ENCODE data around the gene CES5A.

The CES5A gene

DNA sequence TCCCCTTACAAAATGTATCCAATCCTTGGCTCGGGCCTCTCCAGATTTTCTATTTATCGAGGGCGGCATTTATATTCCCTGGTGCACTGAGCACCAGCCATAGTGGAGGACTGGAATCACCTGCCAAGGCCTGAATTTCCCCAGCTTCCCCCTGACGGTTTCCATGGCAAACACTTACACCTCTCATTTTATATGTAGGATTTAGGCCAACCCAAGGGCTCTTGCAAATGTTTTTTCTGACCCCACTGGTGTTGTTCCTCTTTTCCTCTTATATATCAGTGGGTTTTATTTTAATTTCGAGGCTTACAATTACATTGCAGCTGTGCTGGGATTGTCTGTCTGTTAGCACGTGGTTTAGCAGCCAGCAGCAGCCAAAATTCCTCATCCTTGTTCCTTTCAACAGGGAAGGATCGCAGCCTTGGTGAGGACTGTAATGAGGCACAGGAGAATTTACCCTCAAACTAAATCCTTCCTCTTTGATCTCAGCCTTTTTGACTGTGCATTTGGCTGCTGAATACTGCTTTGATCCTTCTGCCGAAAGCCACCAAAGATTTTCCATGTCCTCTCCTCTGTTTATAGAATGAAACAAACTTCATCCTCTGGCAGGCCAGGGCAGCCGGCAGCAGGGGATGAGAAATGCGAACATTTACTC, 26.5 kb upstream of the CES5A start:
- 73% methylated on average over 7 of the region's 10 CpGs for WGBS (ENCODE audit: insufficient coverage)
- H3K4me3 ChIP-seq (ENCODE audit: control insufficient read depth in 1 of 7, extremely low read depth in 1 of 7, insufficient read depth in 4 of 7, low read depth in 2 of 7, low read length in 6 of 7) = no peak overlapping the region
- no peaks in the 10 kb centered on the region for H3K27me3 ChIP-seq (replicated peaks in 2 of 5; ENCODE audit: control insufficient read depth in 4 of 5, insufficient read depth in 5 of 5, low read length in 4 of 5)
- DNase-seq = no peak
- H3K27ac ChIP-seq (ENCODE audit: insufficient read depth in 1 of 2, low read depth in 1 of 2, low read length in 2 of 2, poor library complexity in 1 of 2, severe bottlenecking in 2 of 2) = no peak overlapping the region
- H3K9me3 ChIP-seq (ENCODE audit: control extremely low read depth in 1 of 5, control insufficient read depth in 4 of 5, insufficient read depth in 2 of 5, low read depth in 1 of 5, low read length in 4 of 5) = peaks cover 0 to 24% (median 2%) of the 10 kb centered on the region in 5 experiments
- H3K4me1 ChIP-seq (ENCODE audit: control extremely low read depth in 1 of 4, control insufficient read depth in 4 of 4, insufficient read depth in 4 of 4, low read length in 3 of 4) = no peaks in the 10 kb centered on the region
- CTCF ChIA-PET = no interaction called here
- no peaks in the 10 kb centered on the region for H3K36me3 ChIP-seq (ENCODE audit: control insufficient read depth in 4 of 4, insufficient read depth in 4 of 4, low read length in 3 of 4)
- POLR2A ChIA-PET = no interaction called here

DNA sequence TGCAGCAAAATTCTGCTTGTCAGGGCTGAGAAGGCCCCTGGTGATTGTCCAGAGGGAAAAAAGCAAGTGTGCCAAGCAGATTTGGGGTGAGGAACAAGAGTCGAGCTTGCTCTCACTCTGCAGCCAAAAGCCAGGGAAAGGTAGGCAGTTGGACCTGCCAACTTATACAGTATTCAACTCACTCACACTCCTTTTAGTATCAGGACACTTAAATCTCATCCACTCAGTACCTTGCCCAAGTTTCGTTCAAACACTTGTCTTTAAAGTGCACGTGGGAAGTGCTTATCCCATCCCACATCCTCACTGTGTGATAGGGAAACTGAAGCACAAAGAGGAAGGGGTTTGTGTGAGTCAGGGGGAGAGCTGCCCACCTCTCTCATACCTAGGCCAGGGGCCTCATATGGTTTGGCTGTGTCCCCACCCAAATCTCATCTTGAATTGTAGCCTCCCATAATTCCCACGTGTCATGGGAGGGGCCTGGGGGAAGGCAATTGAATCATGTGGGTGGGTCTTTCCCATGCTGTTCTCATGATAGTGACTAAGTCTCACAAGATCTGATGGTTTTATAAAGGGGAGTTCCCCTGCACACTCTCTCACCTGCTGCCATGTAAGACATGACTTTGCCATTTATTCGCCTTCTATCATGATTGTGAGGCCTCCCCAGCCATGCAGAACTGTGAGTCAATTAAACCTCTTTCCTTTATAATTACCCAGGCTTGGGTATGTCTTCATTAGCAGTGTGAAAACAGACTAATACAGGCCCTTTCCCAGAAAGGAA, 25.6 kb upstream of the CES5A start:
- no peak for DNase-seq
- H3K27ac ChIP-seq (ENCODE audit: insufficient read depth in 1 of 2, low read depth in 1 of 2, low read length in 2 of 2, poor library complexity in 1 of 2, severe bottlenecking in 2 of 2) = no peak overlapping the region
- no peak overlapping the region for H3K4me3 ChIP-seq (ENCODE audit: control insufficient read depth in 1 of 7, extremely low read depth in 1 of 7, insufficient read depth in 4 of 7, low read depth in 2 of 7, low read length in 6 of 7)
- no peaks in the 10 kb centered on the region for H3K27me3 ChIP-seq (replicated peaks in 2 of 5; ENCODE audit: control insufficient read depth in 4 of 5, insufficient read depth in 5 of 5, low read length in 4 of 5)
- 100% methylated on average over 1 of the region's 5 CpGs for WGBS (ENCODE audit: insufficient coverage)
- no peaks in the 10 kb centered on the region for H3K36me3 ChIP-seq (ENCODE audit: control insufficient read depth in 4 of 4, insufficient read depth in 4 of 4, low read length in 3 of 4)
- H3K4me1 ChIP-seq (ENCODE audit: control extremely low read depth in 1 of 4, control insufficient read depth in 4 of 4, insufficient read depth in 4 of 4, low read length in 3 of 4) = no peaks in the 10 kb centered on the region
- CTCF ChIA-PET = no interaction called here
- H3K9me3 ChIP-seq (ENCODE audit: control extremely low read depth in 1 of 5, control insufficient read depth in 4 of 5, insufficient read depth in 2 of 5, low read depth in 1 of 5, low read length in 4 of 5) = peaks cover 0 to 28% (median 2%) of the 10 kb centered on the region in 5 experiments
- POLR2A ChIA-PET = no interaction called here

DNA sequence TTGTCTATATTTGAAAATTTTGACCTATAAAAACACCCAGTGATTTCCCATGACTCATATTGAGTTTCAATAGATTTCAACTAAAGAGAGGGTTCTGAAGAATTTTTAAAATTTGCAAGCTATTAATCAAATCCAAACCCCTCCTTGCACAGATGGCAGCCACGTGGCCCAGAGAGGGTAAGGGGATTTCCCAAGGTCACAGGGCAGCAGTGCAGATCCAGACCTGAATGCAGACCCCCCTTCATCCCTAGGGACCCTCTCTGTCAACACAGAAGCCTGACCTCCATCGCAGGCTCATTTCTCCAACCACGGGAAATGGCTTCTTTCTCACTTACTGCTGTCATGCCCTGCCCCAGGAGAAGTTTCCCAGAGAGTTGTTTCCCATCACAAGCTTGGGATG, 24.7 kb upstream of the CES5A start:
- CTCF ChIA-PET = no interaction called here
- DNase-seq = no peak
- no peaks in the 10 kb centered on the region for H3K27me3 ChIP-seq (replicated peaks in 2 of 5; ENCODE audit: control insufficient read depth in 4 of 5, insufficient read depth in 5 of 5, low read length in 4 of 5)
- POLR2A ChIA-PET = no interaction called here
- H3K4me1 ChIP-seq (ENCODE audit: control extremely low read depth in 1 of 4, control insufficient read depth in 4 of 4, insufficient read depth in 4 of 4, low read length in 3 of 4) = no peaks in the 10 kb centered on the region
- H3K4me3 ChIP-seq (ENCODE audit: control insufficient read depth in 1 of 7, extremely low read depth in 1 of 7, insufficient read depth in 4 of 7, low read depth in 2 of 7, low read length in 6 of 7) = no peak overlapping the region
- no peak overlapping the region for H3K27ac ChIP-seq (ENCODE audit: insufficient read depth in 1 of 2, low read depth in 1 of 2, low read length in 2 of 2, poor library complexity in 1 of 2, severe bottlenecking in 2 of 2)
- WGBS (ENCODE audit: insufficient coverage) = 61% methylated on average over 3 of the region's 3 CpGs
- peaks cover 0 to 35% (median 2%) of the 10 kb centered on the region in 5 experiments for H3K9me3 ChIP-seq (ENCODE audit: control extremely low read depth in 1 of 5, control insufficient read depth in 4 of 5, insufficient read depth in 2 of 5, low read depth in 1 of 5, low read length in 4 of 5)
- H3K36me3 ChIP-seq (ENCODE audit: control insufficient read depth in 4 of 4, insufficient read depth in 4 of 4, low read length in 3 of 4) = no peaks in the 10 kb centered on the region

DNA sequence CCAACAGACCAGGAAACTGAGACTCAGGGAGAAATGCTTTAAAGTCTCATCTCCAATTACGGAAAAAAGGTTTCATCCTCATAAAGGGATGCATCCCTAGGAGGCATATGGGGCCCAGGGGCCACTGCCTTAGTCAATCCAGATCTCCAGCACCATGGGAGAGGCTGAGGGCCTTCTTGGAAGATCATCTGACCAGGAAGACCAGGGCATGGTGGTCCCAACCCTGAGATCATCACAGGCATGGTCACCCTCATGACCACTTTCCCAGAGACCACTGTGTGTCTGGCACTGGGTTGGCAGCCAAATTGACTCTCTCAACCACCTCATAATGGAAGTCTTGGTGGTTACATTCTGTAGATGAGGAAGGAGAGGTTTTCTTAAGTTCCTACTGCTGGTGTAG, 23.4 kb upstream of the CES5A start:
- no peaks in the 10 kb centered on the region for H3K36me3 ChIP-seq (ENCODE audit: control insufficient read depth in 4 of 4, insufficient read depth in 4 of 4, low read length in 3 of 4)
- H3K27me3 ChIP-seq (replicated peaks in 2 of 5; ENCODE audit: control insufficient read depth in 4 of 5, insufficient read depth in 5 of 5, low read length in 4 of 5) = no peaks in the 10 kb centered on the region
- ChIA-PET CTCF (no interaction called here), POLR2A (interaction anchor here (0.7 kb wide), 1 partner anchor 112 kb away, joined by 3 read pairs; no protein-coding TSS in a partner anchor)
- WGBS (ENCODE audit: insufficient coverage) = 100% methylated on average over 1 of the region's 1 CpG
- no peak overlapping the region for H3K4me3 ChIP-seq (ENCODE audit: control insufficient read depth in 1 of 7, extremely low read depth in 1 of 7, insufficient read depth in 4 of 7, low read depth in 2 of 7, low read length in 6 of 7)
- no peaks in the 10 kb centered on the region for H3K4me1 ChIP-seq (ENCODE audit: control extremely low read depth in 1 of 4, control insufficient read depth in 4 of 4, insufficient read depth in 4 of 4, low read length in 3 of 4)
- H3K27ac ChIP-seq (ENCODE audit: insufficient read depth in 1 of 2, low read depth in 1 of 2, low read length in 2 of 2, poor library complexity in 1 of 2, severe bottlenecking in 2 of 2) = no peak overlapping the region
- DNase-seq = no peak
- H3K9me3 ChIP-seq (ENCODE audit: control extremely low read depth in 1 of 5, control insufficient read depth in 4 of 5, insufficient read depth in 2 of 5, low read depth in 1 of 5, low read length in 4 of 5) = peaks cover 0 to 28% (median 2%) of the 10 kb centered on the region in 5 experiments

DNA sequence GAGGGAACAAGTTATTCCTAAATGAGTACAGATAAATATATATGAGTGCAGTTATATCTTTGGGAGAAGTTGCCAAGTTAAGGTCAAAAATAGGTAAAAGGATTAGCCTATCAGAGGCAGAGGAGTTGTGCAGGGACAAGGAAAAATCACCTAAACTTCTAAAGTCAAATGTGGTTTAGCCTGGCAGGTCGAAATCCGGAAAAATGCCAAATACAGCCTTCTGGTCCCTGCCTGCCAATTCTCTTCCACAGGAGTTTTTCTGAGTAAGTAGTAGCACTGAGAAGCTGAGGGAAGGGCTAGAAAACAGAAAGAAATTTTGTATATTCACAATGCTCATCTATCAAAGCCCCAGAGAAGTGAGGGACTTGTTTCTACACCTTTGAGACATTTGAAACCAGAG, 17.6 kb upstream of the CES5A start:
- Histone ChIP-seq H3K4me1 (ENCODE audit: control extremely low read depth in 1 of 4, control insufficient read depth in 4 of 4, insufficient read depth in 4 of 4, low read length in 3 of 4) (no peaks in the 10 kb centered on the region), H3K27ac (ENCODE audit: insufficient read depth in 1 of 2, low read depth in 1 of 2, low read length in 2 of 2, poor library complexity in 1 of 2, severe bottlenecking in 2 of 2) (no peak overlapping the region), H3K36me3 (ENCODE audit: control insufficient read depth in 4 of 4, insufficient read depth in 4 of 4, low read length in 3 of 4) (no peaks in the 10 kb centered on the region), H3K27me3 (replicated peaks in 2 of 5; ENCODE audit: control insufficient read depth in 4 of 5, insufficient read depth in 5 of 5, low read length in 4 of 5) (no peaks in the 10 kb centered on the region), H3K9me3 (ENCODE audit: control extremely low read depth in 1 of 5, control insufficient read depth in 4 of 5, insufficient read depth in 2 of 5, low read depth in 1 of 5, low read length in 4 of 5) (peaks cover 2 to 29% (median 5%) of the 10 kb centered on the region in 5 experiments), H3K4me3 (ENCODE audit: control insufficient read depth in 1 of 7, extremely low read depth in 1 of 7, insufficient read depth in 4 of 7, low read depth in 2 of 7, low read length in 6 of 7) (no peak overlapping the region)
- 60% methylated on average over 2 of the region's 2 CpGs for WGBS (ENCODE audit: insufficient coverage)
- no peak for DNase-seq
- POLR2A ChIA-PET = no interaction called here
- CTCF ChIA-PET = no interaction called here

DNA sequence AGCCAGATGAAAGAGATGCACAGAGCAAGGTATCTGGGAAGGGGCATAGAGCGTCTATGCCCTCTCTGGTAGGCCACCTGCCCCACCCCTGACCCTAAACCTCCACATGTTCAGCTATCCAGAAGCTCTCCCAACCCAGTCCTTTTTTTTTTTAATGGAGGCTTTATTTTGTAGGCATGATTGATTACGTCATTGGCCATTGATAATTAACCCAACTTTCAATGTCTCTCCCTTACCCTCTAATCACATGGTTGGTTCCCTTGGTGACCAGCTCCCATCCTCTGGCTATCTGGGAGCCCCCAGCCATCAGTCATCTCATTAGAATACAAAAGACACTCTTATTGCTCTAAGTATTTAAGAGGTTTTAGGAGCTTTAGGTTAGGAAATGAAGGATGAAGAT, 14.3 kb upstream of the CES5A start:
- H3K27ac ChIP-seq (ENCODE audit: insufficient read depth in 1 of 2, low read depth in 1 of 2, low read length in 2 of 2, poor library complexity in 1 of 2, severe bottlenecking in 2 of 2) = no peak overlapping the region
- no peak overlapping the region for H3K4me3 ChIP-seq (ENCODE audit: control insufficient read depth in 1 of 7, extremely low read depth in 1 of 7, insufficient read depth in 4 of 7, low read depth in 2 of 7, low read length in 6 of 7)
- no peaks in the 10 kb centered on the region for H3K36me3 ChIP-seq (ENCODE audit: control insufficient read depth in 4 of 4, insufficient read depth in 4 of 4, low read length in 3 of 4)
- H3K4me1 ChIP-seq (ENCODE audit: control extremely low read depth in 1 of 4, control insufficient read depth in 4 of 4, insufficient read depth in 4 of 4, low read length in 3 of 4) = no peaks in the 10 kb centered on the region
- ChIA-PET CTCF (no interaction called here), POLR2A (no interaction called here)
- no peaks in the 10 kb centered on the region for H3K27me3 ChIP-seq (replicated peaks in 2 of 5; ENCODE audit: control insufficient read depth in 4 of 5, insufficient read depth in 5 of 5, low read length in 4 of 5)
- WGBS (ENCODE audit: insufficient coverage) = 100% methylated on average over 1 of the region's 2 CpGs
- DNase-seq = no peak
- peaks cover 2 to 10% (median 5%) of the 10 kb centered on the region in 5 experiments for H3K9me3 ChIP-seq (ENCODE audit: control extremely low read depth in 1 of 5, control insufficient read depth in 4 of 5, insufficient read depth in 2 of 5, low read depth in 1 of 5, low read length in 4 of 5)

DNA sequence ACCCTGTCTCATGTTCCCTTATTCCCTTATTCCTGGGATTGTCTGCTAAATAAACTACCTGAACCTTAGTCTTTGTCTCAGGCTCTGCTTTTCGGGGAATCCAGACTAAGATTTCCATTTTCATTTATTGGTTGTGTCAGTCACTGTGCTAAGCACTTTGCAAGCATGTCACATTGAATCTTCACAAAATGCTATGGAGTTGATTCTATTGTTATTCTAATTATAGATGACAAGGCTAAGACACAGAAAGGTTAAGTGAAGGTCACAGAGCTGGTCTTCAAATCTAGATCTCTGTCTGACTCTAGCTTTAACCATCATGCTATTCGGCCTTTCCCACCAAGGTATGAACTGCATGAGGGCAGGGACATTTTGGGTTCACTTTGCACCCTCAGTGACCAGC, 13.4 kb upstream of the CES5A start:
- H3K27me3 ChIP-seq (replicated peaks in 2 of 5; ENCODE audit: control insufficient read depth in 4 of 5, insufficient read depth in 5 of 5, low read length in 4 of 5) = no peaks in the 10 kb centered on the region
- ChIA-PET POLR2A (no interaction called here), CTCF (no interaction called here)
- DNase-seq = no peak
- peaks cover 2 to 10% (median 5%) of the 10 kb centered on the region in 5 experiments for H3K9me3 ChIP-seq (ENCODE audit: control extremely low read depth in 1 of 5, control insufficient read depth in 4 of 5, insufficient read depth in 2 of 5, low read depth in 1 of 5, low read length in 4 of 5)
- H3K27ac ChIP-seq (ENCODE audit: insufficient read depth in 1 of 2, low read depth in 1 of 2, low read length in 2 of 2, poor library complexity in 1 of 2, severe bottlenecking in 2 of 2) = no peak overlapping the region
- no peaks in the 10 kb centered on the region for H3K4me1 ChIP-seq (ENCODE audit: control extremely low read depth in 1 of 4, control insufficient read depth in 4 of 4, insufficient read depth in 4 of 4, low read length in 3 of 4)
- 90% methylated on average over 2 of the region's 2 CpGs for WGBS (ENCODE audit: insufficient coverage)
- no peak overlapping the region for H3K4me3 ChIP-seq (ENCODE audit: control insufficient read depth in 1 of 7, extremely low read depth in 1 of 7, insufficient read depth in 4 of 7, low read depth in 2 of 7, low read length in 6 of 7)
- no peaks in the 10 kb centered on the region for H3K36me3 ChIP-seq (ENCODE audit: control insufficient read depth in 4 of 4, insufficient read depth in 4 of 4, low read length in 3 of 4)
